H1 (cell line): ENCODE results near the gene MCAT. TPM values are rescaled to one million over a fixed set of nuclear protein-coding genes. Genes with fewer than 3 reads are reported as not detected.

Experiments used
- ASH2L ChIP-seq: fragments of 200-600, 300-600 bp; sonication (generic); IDR thresholded peaks from one replicate; pipeline ENCODE4 v1.7.1; 2017; ENCODE audit warnings: low read length
- CBX8 ChIP-seq: fragments of 300-800, 300-1000 bp; sonication (generic); IDR thresholded peaks from 2 replicates; pipeline ENCODE4 v1.7.1; 2016; ENCODE audit warnings: low read depth, low read length, borderline replicate concordance
- CHD1 ChIP-seq: IDR thresholded peaks from 2 replicates; pipeline ENCODE4 v1.6.1; 2012; ENCODE audit warnings: low read depth, low read length, improper control_type of control experiment
- EZH2 ChIP-seq: fragments of 200-600 bp; sonication (generic); IDR thresholded peaks from 2 replicates; pipeline ENCODE4 v1.7.1; 2012; ENCODE audit warnings: low read depth, mild to moderate bottlenecking, moderate library complexity, low read length, inconsistent platforms; ENCODE audit not compliant: severe bottlenecking
- NRF1 ChIP-seq: IDR thresholded peaks from 2 replicates; pipeline ENCODE4 v1.6.1; 2011; ENCODE audit warnings: mild to moderate bottlenecking, low read depth, low read length, improper control_type of control experiment
- RBBP5 ChIP-seq: IDR thresholded peaks from 2 replicates; pipeline ENCODE4 v1.7.1; 2012; ENCODE audit warnings: low read depth, mild to moderate bottlenecking, inconsistent platforms, low read length, moderate library complexity, borderline replicate concordance
- SIN3A ChIP-seq, 2 experiments: IDR thresholded peaks in 1 of 2; conservative IDR thresholded peaks in 1 of 2; 2 replicates each; pipeline ENCODE4 v1.6.1; 2011 to 2012; ENCODE audit warnings: low read length in 2 of 2, improper control_type of control experiment in 1 of 2, low read depth in 1 of 2, mild to moderate bottlenecking in 1 of 2
- TEAD4 ChIP-seq: IDR thresholded peaks from 2 replicates; pipeline ENCODE4 v1.6.1; 2012; ENCODE audit warnings: low read depth, low read length, inconsistent platforms, mixed read lengths
- polyA plus RNA-seq, 7 experiments: library from polyadenylated mRNA; depleted of rRNA in 3 of 7; stranded (reverse) in 5 of 7; unstranded in 2 of 7; fragments of >200 nt in 5 of 7; fragments of 200-250 nt in 2 of 7; gene quantifications; 1 replicate in 5 of 7; 2 replicates in 1 of 7; 4 replicates in 1 of 7; pipeline versions ENCODE4 v1.2.1 to v1.2.3, GENCODE V29; 2011 to 2013; ENCODE audit warnings: missing spikeins in 2 of 7, mixed read lengths in 2 of 7
- total RNA-seq: library from RNA; stranded (reverse); fragmentation: NEBNext Ultra II Directional; extraction: Animal tissue kit (Norgen Biotek cat#: 25700); gene quantifications from 2 replicates; pipeline ENCODE4 v1.2.1, GENCODE V29; 2021
- TF ChIP-seq, protein P1 (sequence below): IDR thresholded peaks from 2 replicates; pipeline ENCODE4 v1.6.1; 2011; ENCODE audit warnings: low read depth, mild to moderate bottlenecking, low read length; ENCODE audit not compliant: insufficient read depth

Gene MCAT
- total and polyA plus RNA-seq, 2 of the 8 experiments (the other 6 are each of a cell fraction or from before 2014, with no cell fraction given): 15.8 to 17.4 TPM

DNA sequence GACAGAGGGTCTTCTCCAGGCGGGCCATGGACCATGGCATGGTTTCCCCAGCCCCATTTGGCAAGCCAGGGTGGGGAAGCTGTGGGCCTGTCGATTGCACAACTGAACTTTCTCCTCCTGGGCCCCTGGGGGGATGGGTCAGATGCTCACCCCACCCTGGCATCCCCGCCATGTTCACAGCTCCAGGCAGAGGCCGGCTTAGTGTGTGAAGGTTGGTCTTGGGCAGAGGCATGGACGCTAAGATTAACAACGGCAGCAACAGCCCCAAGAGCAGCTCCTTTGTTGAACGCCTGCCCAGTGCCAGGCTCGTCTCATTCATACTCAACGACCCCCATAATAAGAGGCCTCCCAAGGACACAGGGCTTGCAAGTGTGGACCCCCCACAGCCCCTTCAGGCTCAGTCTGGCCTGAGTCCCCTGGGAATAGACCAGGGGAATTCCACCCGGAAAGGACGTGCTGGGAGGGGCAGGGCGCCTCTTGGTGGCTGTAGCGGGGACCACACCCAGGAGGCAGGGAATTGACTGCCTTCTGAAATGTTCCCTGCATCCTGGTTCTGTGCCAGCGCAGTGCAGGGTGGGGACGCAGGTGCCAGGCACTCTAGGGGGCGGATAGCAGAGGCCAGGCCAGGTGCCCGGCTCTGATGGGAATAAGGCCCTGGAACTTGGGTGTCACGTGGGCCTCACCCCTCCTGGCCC, 16.4 kb upstream of the MCAT start (continued):
- no peak for TF ChIP-seq EZH2
- TF ChIP-seq SIN3A (conservative IDR thresholded peaks at IDR 0.05 in 1 of 2, IDR thresholded peaks at IDR 0.05 in 1 of 2; ENCODE audit: low read depth in 1 of 2, low read length in 2 of 2): no peak
- no peak for TF ChIP-seq CHD1
- TF ChIP-seq TEAD4: 0 out of 2 replicates have a peak, but pooled peaks have one; percentile 45
- TF ChIP-seq, protein P1, sequence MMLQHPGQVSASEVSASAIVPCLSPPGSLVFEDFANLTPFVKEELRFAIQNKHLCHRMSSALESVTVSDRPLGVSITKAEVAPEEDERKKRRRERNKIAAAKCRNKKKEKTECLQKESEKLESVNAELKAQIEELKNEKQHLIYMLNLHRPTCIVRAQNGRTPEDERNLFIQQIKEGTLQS: no peak
- no peak for TF ChIP-seq RBBP5
- no peak for TF ChIP-seq CBX8
- no peak for TF ChIP-seq ASH2L
- TF ChIP-seq NRF1: no peak
